PFSK-1 (cell line): ENCODE data around the gene LTB4R2.

Experiments used
- POLR2AphosphoS5 ChIP-seq: IDR thresholded peaks from 2 replicates; pipeline ENCODE4 v1.6.1; 2012; ENCODE audit warnings: low read depth, mild to moderate bottlenecking, control low read depth, low read length, moderate library complexity
- TAF1 ChIP-seq: IDR thresholded peaks from 2 replicates; pipeline ENCODE4 v1.6.1; 2012; ENCODE audit warnings: low read length, control low read depth, borderline replicate concordance; ENCODE audit not compliant: insufficient read depth
- TF ChIP-seq, protein P1 (sequence below), 2 experiments: IDR thresholded peaks; 2 replicates each; pipeline versions ENCODE4 v1.6.1 to v1.8.0; 2011 to 2012; ENCODE audit warnings: low read depth in 2 of 2, low read length in 2 of 2, control low read depth in 1 of 2, inconsistent platforms in 1 of 2, mild to moderate bottlenecking in 1 of 2, moderate library complexity in 1 of 2; ENCODE audit not compliant: insufficient read depth in 1 of 2

DNA sequence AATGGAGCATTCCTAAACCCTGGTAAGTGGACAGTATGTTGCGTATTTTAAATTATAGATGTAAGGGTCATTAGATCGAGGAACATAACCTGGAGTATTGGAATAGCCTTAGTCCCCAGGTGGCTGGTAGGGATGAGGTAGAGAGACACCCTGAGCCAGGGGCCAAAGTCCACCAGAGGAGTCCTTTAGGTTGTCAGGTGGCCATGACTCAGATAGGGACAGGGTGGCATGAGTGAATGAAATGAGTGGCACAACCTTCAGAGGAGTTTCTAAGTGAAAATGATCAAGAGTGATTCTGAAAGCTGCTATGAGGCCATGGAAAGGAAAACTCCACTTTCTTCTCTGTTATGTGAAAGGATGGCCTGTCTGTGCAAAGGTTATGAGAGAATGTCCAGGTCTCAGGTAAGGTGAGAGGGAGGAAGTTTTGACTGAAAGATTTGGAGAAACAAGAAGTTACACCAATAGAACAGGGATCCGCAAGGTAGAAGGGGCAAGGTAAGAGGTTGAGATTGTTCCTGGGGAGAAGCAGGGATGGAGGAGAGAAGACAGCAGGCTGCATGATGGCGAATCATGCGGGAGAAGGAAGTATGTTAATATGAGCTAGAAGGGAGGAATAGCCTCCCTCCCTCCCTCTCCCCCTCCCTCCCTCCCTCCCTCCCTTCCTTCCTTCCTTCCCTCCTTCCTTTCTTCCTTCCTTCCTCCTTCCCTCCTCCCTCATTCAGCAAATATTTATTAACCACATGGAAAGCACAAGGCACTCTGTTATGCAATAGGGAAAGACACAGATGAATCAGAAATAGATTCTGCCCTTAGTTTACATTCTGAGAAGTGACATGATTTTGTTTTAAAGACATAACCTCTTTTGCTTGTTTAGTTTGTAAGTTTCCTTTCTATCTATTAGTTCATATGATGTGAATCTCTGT is 43.9 kb downstream of the LTB4R2 start:
- no peak for TF ChIP-seq POLR2AphosphoS5
- TF ChIP-seq TAF1, result no peak
- TF ChIP-seq, protein P1, sequence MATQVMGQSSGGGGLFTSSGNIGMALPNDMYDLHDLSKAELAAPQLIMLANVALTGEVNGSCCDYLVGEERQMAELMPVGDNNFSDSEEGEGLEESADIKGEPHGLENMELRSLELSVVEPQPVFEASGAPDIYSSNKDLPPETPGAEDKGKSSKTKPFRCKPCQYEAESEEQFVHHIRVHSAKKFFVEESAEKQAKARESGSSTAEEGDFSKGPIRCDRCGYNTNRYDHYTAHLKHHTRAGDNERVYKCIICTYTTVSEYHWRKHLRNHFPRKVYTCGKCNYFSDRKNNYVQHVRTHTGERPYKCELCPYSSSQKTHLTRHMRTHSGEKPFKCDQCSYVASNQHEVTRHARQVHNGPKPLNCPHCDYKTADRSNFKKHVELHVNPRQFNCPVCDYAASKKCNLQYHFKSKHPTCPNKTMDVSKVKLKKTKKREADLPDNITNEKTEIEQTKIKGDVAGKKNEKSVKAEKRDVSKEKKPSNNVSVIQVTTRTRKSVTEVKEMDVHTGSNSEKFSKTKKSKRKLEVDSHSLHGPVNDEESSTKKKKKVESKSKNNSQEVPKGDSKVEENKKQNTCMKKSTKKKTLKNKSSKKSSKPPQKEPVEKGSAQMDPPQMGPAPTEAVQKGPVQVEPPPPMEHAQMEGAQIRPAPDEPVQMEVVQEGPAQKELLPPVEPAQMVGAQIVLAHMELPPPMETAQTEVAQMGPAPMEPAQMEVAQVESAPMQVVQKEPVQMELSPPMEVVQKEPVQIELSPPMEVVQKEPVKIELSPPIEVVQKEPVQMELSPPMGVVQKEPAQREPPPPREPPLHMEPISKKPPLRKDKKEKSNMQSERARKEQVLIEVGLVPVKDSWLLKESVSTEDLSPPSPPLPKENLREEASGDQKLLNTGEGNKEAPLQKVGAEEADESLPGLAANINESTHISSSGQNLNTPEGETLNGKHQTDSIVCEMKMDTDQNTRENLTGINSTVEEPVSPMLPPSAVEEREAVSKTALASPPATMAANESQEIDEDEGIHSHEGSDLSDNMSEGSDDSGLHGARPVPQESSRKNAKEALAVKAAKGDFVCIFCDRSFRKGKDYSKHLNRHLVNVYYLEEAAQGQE (IDR thresholded peaks at IDR 0.05; ENCODE audit: insufficient read depth in 1 of 2, low read depth in 2 of 2, low read length in 2 of 2), result no peak
